NB4 (cell line): ENCODE data around the gene WDR37.

Experiments used
- POLR2A ChIP-seq: IDR thresholded peaks from 2 replicates; pipeline ENCODE4 v1.6.1; 2011; ENCODE audit warnings: mild to moderate bottlenecking; ENCODE audit not compliant: insufficient read length; ENCODE audit errors: extremely low read depth
- TF ChIP-seq, protein P1 (sequence below): IDR thresholded peaks from one replicate; pipeline ENCODE4 v1.5.1; 2012; ENCODE audit warnings: low read depth, low read length
- TF ChIP-seq, protein P2 (sequence below): IDR thresholded peaks from 2 replicates; pipeline ENCODE4 v1.6.1; 2011; ENCODE audit warnings: low read depth, low read length

DNA sequence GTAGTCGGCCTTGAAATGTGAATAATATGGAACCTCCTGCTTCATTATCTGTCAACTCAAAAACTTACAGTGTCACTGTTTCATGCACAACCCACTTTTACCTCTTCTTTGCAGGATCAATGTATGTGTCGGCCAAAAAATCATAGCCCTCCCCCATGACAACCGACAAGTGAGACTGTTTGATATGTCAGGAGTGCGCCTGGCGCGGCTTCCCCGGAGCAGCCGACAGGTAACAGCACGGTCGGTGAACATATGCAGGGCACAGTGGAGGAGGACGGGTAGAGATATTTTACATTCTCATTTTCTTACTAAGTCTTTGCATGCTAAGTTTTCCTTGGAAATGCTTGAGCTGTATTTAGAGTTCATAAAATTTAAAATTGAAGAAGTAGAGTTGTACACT is 68.6 kb downstream of the WDR37 start:
- TF ChIP-seq, protein P1, sequence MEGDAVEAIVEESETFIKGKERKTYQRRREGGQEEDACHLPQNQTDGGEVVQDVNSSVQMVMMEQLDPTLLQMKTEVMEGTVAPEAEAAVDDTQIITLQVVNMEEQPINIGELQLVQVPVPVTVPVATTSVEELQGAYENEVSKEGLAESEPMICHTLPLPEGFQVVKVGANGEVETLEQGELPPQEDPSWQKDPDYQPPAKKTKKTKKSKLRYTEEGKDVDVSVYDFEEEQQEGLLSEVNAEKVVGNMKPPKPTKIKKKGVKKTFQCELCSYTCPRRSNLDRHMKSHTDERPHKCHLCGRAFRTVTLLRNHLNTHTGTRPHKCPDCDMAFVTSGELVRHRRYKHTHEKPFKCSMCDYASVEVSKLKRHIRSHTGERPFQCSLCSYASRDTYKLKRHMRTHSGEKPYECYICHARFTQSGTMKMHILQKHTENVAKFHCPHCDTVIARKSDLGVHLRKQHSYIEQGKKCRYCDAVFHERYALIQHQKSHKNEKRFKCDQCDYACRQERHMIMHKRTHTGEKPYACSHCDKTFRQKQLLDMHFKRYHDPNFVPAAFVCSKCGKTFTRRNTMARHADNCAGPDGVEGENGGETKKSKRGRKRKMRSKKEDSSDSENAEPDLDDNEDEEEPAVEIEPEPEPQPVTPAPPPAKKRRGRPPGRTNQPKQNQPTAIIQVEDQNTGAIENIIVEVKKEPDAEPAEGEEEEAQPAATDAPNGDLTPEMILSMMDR: no peak
- TF ChIP-seq POLR2A: no peak
- TF ChIP-seq, protein P2, sequence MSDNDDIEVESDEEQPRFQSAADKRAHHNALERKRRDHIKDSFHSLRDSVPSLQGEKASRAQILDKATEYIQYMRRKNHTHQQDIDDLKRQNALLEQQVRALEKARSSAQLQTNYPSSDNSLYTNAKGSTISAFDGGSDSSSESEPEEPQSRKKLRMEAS: no peak
